Activated T-helper 1 cell treated with anti-CD3 and anti-CD28 coated beads, Interleukin-2, amount 50 U/mL, for 16 hours (primary cell): ENCODE data around the gene C10orf95.
"Not testable (repeated sequence)": the region's sequence is repeated elsewhere in the genome, so short reads cannot be mapped to it uniquely, and the experiment has no call there.

Experiments used
- DNase-seq, 2 donors: peaks; one replicate each; pipeline ENCODE4 v3.0.0-alpha.2; 2020; ENCODE audit warnings: low read depth in 1 of 2, low spot score in 1 of 2

The C10orf95 gene

GRCh38 chr10:102451105-102451969, at the start of gene C10orf95:
Gene C10orf95 (minus strand): TSS chr10:102451543. CDS start chr10:102451093, 450 bp downstream.
- no peak for DNase-seq

- not testable (repeated sequence) for DNase-seq
Measured at GRCh38 chr10:102500686-102501085, 49.3 kb upstream of the C10orf95 start.

GRCh38 chr10:102499356-102499755, 48.0 kb upstream of the C10orf95 start:
- DNase-seq = no peak

- DNase-seq = no peak
Measured at GRCh38 chr10:102497545-102497944, 46.2 kb upstream of the C10orf95 start.

GRCh38 chr10:102493771-102494170, 42.4 kb upstream of the C10orf95 start:
- no peak for DNase-seq

- DNase-seq = no peak
Measured at GRCh38 chr10:102492983-102493382, 41.6 kb upstream of the C10orf95 start.

GRCh38 chr10:102492344-102492939, 41.1 kb upstream of the C10orf95 start:
- DNase-seq = no peak

- no peak for DNase-seq
Measured at GRCh38 chr10:102491136-102491535, 39.8 kb upstream of the C10orf95 start.

- no peak for DNase-seq
Measured at GRCh38 chr10:102485093-102485784, 33.9 kb upstream of the C10orf95 start.

GRCh38 chr10:102484021-102484420, 32.7 kb upstream of the C10orf95 start:
- no peak for DNase-seq

- DNase-seq = no peak
Measured at GRCh38 chr10:102480396-102480795, 29.1 kb upstream of the C10orf95 start.

GRCh38 chr10:102479651-102480050, 28.3 kb upstream of the C10orf95 start:
- DNase-seq = no peak

- no peak for DNase-seq
Measured at GRCh38 chr10:102476466-102477141, 25.3 kb upstream of the C10orf95 start.

GRCh38 chr10:102475451-102476040, 24.2 kb upstream of the C10orf95 start:
- no peak for DNase-seq

GRCh38 chr10:102473445-102474331, 22.3 kb upstream of the C10orf95 start:
- DNase-seq = no peak

- DNase-seq = no peak
Measured at GRCh38 chr10:102470579-102471546, 19.5 kb upstream of the C10orf95 start.

GRCh38 chr10:102468683-102469082, 17.3 kb upstream of the C10orf95 start:
- no peak for DNase-seq

- DNase-seq = no peak
Measured at GRCh38 chr10:102467971-102468438, 16.7 kb upstream of the C10orf95 start.

- DNase-seq = no peak
Measured at GRCh38 chr10:102467318-102467717, 16.0 kb upstream of the C10orf95 start.
